Peyer's patch (tissue), 4 donors: ENCODE data around the gene BLVRB. TPM values are rescaled to one million over a fixed set of nuclear protein-coding genes. Genes with fewer than 3 reads are reported as not detected.

ENCODE experiments used
- DNase-seq, 3 donors: peaks; one replicate each; pipeline ENCODE4 v3.0.0-alpha.2; 2017 to 2019
- H3K27ac ChIP-seq, 4 donors: fragments of 200-600 bp; sonication (generic); one replicate each; pipeline ENCODE4 v1.5.1; 2016 to 2019
- H3K27me3 ChIP-seq, 2 donors: fragments of 200-600 bp; sonication (generic); one replicate each; pipeline ENCODE4 v1.5.1; 2019
- H3K36me3 ChIP-seq, 3 donors: fragments of 200-600 bp; sonication (generic); one replicate each; pipeline ENCODE4 v1.5.1; 2016 to 2019
- H3K4me1 ChIP-seq, 4 donors: fragments of 200-600 bp; sonication (generic); one replicate each; pipeline ENCODE4 v1.5.1; 2016 to 2019
- H3K4me3 ChIP-seq, 4 donors: fragments of 200-600 bp; sonication (generic); 1 replicate in 3 of 4; 2 replicates in 1 of 4; pipeline ENCODE4 v1.5.1; 2016 to 2019; ENCODE audit warnings: mild to moderate bottlenecking in 1 of 4
- H3K9me3 ChIP-seq, 4 donors: fragments of 200-600 bp; sonication (generic); one replicate each; pipeline ENCODE4 v1.5.1; 2016 to 2019; ENCODE audit warnings: mild to moderate bottlenecking in 1 of 4
- POLR2A ChIP-seq, 2 donors: fragments of 450-650 bp; IDR thresholded peaks; one replicate each; pipeline ENCODE4 v1.5.1; 2017; ENCODE audit warnings: antibody characterized with exemption in 2 of 2, mild to moderate bottlenecking in 2 of 2, moderate library complexity in 2 of 2
- total RNA-seq, 4 donors: library from RNA; depleted of rRNA; stranded (reverse); fragments of >200 nt; gene quantifications; one replicate each; pipeline ENCODE4 v1.1.0, GENCODE V29; 2016
- TF ChIP-seq, protein P1 (sequence below), 6 experiments: fragments of 450-650 bp in 4 of 6; fragments of 200-600 bp in 2 of 6; sonication (generic) in 1 of 6; IDR thresholded peaks; one replicate each; pipeline ENCODE4 v1.5.1; 2017 to 2019; ENCODE audit warnings: antibody characterized with exemption in 6 of 6, mild to moderate bottlenecking in 3 of 6, moderate library complexity in 1 of 6

The BLVRB gene
- total RNA-seq, 4 donors from 2014 or later: 148 to 277 (median 218) TPM

DNA sequence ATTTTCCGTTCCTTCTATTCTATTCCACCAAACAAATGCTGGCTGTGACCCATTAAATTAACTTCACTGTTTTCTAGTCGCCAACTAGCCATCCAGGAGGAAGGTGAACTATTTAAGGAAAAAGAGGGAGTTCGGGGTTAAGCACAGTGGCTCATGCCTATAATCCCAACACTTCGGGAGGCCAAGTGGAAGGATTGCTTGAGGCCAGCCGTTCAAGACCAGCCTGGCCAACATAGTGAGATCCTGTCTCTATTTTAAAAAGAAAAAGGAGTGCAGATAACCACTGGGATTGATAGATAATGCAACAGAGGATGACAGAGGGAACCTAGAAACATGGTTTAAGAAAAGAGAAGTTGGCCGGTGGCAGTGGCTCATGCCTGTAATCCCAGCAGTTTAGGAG lies 45.9 kb upstream of the BLVRB start:
- no peak overlapping the region for H3K27ac ChIP-seq
- H3K36me3 ChIP-seq: no peaks in the 10 kb centered on the region
- TF ChIP-seq POLR2A (IDR thresholded peaks at IDR 0.05): no peak
- TF ChIP-seq, protein P1, sequence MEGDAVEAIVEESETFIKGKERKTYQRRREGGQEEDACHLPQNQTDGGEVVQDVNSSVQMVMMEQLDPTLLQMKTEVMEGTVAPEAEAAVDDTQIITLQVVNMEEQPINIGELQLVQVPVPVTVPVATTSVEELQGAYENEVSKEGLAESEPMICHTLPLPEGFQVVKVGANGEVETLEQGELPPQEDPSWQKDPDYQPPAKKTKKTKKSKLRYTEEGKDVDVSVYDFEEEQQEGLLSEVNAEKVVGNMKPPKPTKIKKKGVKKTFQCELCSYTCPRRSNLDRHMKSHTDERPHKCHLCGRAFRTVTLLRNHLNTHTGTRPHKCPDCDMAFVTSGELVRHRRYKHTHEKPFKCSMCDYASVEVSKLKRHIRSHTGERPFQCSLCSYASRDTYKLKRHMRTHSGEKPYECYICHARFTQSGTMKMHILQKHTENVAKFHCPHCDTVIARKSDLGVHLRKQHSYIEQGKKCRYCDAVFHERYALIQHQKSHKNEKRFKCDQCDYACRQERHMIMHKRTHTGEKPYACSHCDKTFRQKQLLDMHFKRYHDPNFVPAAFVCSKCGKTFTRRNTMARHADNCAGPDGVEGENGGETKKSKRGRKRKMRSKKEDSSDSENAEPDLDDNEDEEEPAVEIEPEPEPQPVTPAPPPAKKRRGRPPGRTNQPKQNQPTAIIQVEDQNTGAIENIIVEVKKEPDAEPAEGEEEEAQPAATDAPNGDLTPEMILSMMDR (IDR thresholded peaks at IDR 0.05): no peak
- H3K4me3 ChIP-seq: no peak overlapping the region
- H3K27me3 ChIP-seq: peaks cover 0 to 21% of the 10 kb centered on the region in 2 donors
- DNase-seq: no peak
- no peaks in the 10 kb centered on the region for H3K9me3 ChIP-seq
- H3K4me1 ChIP-seq: peaks cover 0 to 10% (median 0%) of the 10 kb centered on the region in 4 donors

DNA sequence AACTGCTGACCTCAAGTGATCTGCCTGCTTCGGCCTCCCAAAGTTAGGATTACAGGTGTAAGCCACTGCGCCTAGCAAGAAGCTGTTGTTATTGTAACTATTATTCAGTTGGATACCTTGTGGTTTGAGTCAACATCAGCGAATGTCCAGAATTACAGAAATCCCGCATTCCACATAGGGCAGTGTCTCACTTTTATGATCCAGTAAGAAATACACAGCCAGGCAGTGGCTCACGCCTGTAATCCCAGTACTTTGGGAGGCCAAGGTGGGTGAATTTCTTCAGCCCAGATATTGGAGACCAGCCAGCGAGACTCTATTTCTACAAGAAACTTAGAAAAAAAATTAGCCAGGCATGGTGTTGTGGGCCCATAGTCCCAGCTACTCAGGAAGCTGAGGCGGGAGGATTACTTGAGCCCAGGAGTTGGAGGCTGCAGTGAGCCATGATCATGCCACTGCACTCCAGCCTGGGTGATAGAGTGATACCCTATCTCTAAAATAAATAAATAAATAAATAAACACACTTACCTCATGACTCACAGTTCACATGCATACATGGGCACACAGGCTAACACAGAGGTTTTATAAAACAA lies 45.1 kb upstream of the BLVRB start:
- Histone ChIP-seq H3K4me1 (peaks cover 0 to 10% (median 0%) of the 10 kb centered on the region in 4 donors), H3K27me3 (peaks cover 0 to 21% of the 10 kb centered on the region in 2 donors), H3K4me3 (no peak overlapping the region), H3K27ac (no peak overlapping the region), H3K36me3 (no peaks in the 10 kb centered on the region), H3K9me3 (no peaks in the 10 kb centered on the region)
- TF ChIP-seq POLR2A (IDR thresholded peaks at IDR 0.05): no peak
- TF ChIP-seq, protein P1 (IDR thresholded peaks at IDR 0.05): no peak
- no peak for DNase-seq

DNA sequence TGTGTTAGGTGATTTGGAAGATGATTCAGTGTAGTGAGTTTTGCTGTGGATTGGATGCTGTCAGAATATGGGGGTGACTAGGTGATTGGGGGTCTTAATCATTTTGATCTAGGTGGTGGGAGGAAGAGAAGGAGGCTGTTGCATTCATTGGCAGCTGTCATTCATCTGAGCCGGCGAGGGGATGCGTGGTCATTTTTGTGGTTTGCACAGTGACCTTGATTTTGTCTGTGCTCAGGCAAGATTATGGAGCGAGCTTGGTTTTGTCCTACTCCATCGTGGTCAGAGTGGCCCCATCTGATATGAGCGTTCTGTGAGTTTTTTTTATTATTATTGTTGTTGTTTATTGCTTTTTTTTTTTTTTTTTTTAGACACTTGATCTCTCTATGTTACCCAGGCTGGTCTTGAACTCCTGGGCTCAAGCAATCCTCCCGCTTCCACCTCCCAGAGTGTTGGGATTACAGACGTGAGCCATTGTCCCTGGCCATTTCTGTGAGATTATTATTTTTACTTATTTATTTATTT lies 43.3 kb upstream of the BLVRB start:
- Histone ChIP-seq H3K27ac (no peak overlapping the region), H3K4me1 (peaks cover 0 to 10% (median 0%) of the 10 kb centered on the region in 4 donors), H3K27me3 (peaks cover 0 to 18% of the 10 kb centered on the region in 2 donors), H3K36me3 (no peaks in the 10 kb centered on the region), H3K4me3 (no peak overlapping the region), H3K9me3 (no peaks in the 10 kb centered on the region)
- no peak for DNase-seq
- no peak for TF ChIP-seq POLR2A (IDR thresholded peaks at IDR 0.05)

DNA sequence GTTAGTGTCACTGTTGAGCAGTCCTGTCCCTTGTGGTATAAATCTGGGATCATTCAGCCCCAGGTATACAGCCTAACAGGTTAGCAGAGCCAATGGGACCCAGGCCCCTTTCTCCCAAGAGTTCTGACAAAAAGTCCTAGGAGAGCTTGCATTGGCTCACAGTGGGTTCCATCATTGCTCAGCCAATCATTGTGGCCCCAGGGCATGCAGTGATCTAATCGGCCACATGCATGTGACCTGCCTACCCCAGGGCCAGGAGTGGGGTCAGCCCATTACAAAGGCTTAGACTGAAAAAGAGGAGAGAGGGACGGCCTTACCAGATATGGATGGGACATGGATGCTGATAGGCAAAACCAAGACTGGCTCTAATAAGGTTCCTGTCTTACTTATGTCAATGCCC lies 42.3 kb upstream of the BLVRB start:
- peaks cover 0 to 9% of the 10 kb centered on the region in 2 donors for H3K27me3 ChIP-seq
- H3K36me3 ChIP-seq: no peaks in the 10 kb centered on the region
- TF ChIP-seq, protein P1 (IDR thresholded peaks at IDR 0.05): no peak
- TF ChIP-seq POLR2A (IDR thresholded peaks at IDR 0.05): no peak
- H3K4me3 ChIP-seq: no peak overlapping the region
- no peaks in the 10 kb centered on the region for H3K9me3 ChIP-seq
- DNase-seq: no peak
- H3K4me1 ChIP-seq: peaks cover 0 to 7% (median 0%) of the 10 kb centered on the region in 4 donors
- no peak overlapping the region for H3K27ac ChIP-seq

DNA sequence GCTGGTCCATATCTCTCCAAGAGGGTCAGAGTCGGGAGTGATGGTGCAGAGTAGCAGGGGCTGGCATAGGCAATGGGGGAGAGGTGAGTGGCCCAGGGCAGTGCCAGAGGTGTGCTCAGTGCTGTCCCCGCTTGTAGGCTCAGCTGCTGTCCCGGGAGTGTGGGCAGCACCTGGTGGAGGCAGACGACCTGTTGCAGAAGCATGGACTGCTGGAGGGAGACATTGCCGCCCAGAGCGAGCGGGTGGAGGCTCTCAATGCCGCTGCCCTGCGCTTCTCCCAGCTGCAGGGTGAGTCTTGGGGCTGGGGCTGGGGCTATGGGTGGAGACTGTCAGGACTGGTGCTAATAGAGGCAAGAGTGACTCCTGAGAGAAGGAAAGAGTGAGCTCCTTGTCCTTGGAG lies 40.6 kb upstream of the BLVRB start:
- no peak overlapping the region for H3K4me3 ChIP-seq
- no peak for TF ChIP-seq POLR2A (IDR thresholded peaks at IDR 0.05)
- TF ChIP-seq, protein P1 (IDR thresholded peaks at IDR 0.05): no peak
- DNase-seq: no peak
- H3K4me1 ChIP-seq: no peaks in the 10 kb centered on the region
- H3K9me3 ChIP-seq: no peaks in the 10 kb centered on the region
- H3K27ac ChIP-seq: no peak overlapping the region
- H3K27me3 ChIP-seq: no peaks in the 10 kb centered on the region
- H3K36me3 ChIP-seq: no peaks in the 10 kb centered on the region

DNA sequence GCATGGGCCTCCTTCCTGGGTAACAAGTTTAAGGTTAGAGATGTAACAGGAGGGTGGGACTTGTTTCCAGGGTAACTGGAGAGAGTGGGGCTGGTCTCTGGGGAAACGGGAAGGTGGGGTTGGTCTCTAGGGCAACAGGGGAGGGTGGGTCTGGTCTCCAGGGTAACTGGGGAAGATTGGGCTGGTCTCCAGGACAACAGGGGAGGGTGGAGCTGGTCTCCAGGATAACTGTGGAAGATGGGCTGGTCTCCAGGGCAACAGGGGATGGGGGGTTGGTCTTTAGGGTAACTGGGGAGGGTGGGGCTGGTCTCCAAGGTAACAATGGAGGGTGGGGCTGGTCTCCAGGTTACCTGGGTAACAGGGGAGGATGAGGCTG lies 37.8 kb upstream of the BLVRB start:
- H3K4me3 ChIP-seq: no peak overlapping the region
- DNase-seq: no peak
- H3K4me1 ChIP-seq: no peaks in the 10 kb centered on the region
- H3K36me3 ChIP-seq: no peaks in the 10 kb centered on the region
- no peaks in the 10 kb centered on the region for H3K9me3 ChIP-seq
- no peak for TF ChIP-seq POLR2A (IDR thresholded peaks at IDR 0.05)
- TF ChIP-seq, protein P1 (IDR thresholded peaks at IDR 0.05): no peak
- no peak overlapping the region for H3K27ac ChIP-seq
- H3K27me3 ChIP-seq: no peaks in the 10 kb centered on the region
